ENCODE measurements around the gene NPHP4.

NPHP4 gene

GRCh38 chr1:5829414-5829813 is 162.8 kb downstream of the NPHP4 start:
- no peak for DNase-seq (ENCODE audit: low read depth)

DNA sequence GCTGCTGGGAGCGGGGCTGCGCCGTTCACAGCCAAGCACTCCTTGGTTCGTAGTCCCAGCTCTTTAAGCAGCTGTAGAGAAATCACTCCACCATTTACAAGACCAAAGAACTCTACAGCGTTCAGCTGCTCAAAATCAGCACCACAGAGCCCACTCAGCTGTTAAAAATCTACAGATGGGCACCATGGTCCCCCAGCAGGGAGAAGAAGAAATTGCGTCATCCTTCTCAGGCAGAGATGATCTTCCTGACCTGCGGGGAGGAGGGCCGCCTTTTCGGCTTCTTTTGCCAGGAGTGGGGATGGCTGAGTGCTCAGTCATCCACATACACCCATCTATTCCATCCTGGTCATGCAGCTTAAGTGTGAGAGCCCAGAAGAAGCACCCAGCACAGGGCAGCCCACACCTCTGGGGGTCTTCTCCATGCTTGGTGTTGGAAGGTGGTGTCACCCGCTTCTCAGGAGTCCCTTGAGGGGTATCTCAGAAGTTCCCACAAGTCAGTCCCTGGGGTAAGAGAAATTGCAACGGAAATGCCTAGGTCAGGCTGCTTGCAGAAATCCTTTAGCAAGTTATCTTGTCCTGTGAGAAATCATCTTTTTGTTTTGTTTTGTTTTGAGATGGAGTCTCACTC is 163.8 kb downstream of the NPHP4 start:
- DNase-seq (ENCODE audit: low read depth): no peak

GRCh38 chr1:5827516-5827915 is 164.7 kb downstream of the NPHP4 start:
- no peak for DNase-seq (ENCODE audit: low read depth)

DNA sequence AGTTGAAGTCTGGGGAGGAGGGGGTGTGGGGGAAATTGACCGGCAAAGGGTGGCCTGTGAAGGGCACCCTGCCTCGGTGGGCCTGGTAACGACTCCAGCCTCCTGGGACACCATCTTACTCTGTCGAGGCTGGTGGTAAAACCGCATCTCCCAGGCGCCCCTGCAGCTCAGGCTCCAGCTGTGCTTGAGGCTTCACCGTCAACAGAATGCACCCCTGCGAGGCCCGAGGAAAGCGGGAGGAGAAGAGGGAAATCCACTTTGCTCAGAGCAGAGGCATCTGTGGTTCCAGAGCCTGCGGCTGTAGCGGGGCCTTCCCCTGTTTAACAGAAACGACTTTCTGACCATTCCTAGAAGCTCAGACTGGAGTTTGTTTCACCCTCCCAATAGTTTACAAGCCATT is 165.6 kb downstream of the NPHP4 start:
- no peak for DNase-seq (ENCODE audit: low read depth)

DNA sequence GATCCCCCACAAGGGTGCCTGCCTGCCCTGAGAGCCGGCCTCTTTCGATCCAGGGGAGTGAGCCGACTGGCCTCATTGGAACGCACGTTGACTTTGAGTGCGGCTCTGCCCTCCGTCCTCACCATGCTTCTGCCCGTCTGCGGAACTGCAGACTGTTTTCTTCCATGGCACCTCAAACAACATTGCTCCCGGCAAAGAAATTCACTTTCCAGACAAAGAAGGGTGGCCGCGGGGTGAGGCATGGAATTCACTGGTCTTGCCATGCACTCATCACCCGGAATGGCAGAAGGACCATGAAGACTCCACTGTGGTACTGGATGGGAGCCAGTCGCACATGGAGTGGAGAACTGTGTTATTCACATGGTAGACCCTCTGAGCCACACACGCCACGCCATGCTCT is 169.5 kb downstream of the NPHP4 start:
- DNase-seq (ENCODE audit: low read depth): no peak

GRCh38 chr1:5822266-5822665 is 170.0 kb downstream of the NPHP4 start:
- DNase-seq (ENCODE audit: low read depth): no peak

DNA sequence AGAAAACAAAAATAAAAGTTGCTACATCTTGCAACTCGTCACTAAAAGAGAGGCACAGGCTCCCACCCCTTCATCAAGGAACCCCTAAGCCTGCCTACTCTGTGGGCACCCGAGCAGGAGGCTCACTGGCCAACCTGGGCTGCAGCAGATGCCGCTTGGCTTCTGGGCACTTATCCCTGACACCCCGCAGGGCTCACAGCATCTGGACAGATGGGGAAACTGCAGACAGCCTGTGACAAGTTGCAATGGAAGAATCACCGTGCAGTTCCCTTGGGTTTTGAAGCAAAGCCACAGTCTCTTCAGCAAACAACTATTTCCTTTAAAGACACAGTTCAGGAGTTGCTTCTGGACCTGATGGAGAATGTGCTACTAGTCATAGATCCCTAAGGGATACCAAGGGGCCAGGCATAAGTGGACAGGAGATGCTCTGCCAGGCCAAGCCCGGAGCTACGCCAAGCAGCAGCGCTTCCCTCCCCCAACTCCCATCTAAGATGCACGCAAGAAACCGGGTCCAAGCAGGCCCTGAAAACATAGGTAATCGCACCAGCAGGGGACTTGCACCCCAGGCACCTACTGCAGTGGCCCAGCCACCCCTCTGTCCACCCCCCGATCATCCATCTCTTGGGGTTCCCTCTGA is 170.6 kb downstream of the NPHP4 start:
- no peak for DNase-seq (ENCODE audit: low read depth)

- DNase-seq (ENCODE audit: low read depth): no peak
Measured at GRCh38 chr1:5820026-5820421, 172.2 kb downstream of the NPHP4 start.

DNA sequence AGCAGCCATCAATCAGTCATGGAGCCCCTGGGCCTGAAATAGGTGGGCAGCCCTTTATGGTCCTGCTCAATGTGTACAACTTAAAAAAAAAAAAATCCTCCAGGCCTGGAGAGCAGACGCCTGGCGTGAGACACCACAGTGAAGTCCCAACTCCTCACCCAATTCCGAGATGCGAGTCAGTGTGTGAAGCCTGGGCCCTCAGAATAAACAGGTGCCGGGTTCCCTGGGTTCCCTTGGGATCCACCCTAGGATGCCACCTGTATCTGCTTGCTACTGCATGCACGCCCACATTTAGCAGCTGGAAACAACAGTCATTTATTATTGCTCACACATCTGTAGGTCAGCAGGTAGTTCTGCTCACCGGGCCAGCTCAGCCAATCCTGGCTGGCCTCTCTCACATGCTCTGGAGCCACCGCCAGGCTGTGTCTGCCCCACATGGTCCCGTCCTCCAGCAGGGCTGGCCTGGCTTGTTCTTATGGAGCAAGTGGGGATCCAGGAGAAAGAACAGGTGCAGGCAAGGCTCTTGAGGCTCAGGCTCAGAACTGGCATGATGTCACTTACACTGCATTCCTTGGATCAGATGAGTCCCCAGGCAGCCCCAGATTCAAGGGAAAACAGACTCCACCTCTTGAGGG is 172.7 kb downstream of the NPHP4 start:
- DNase-seq (ENCODE audit: low read depth): no peak

DNA sequence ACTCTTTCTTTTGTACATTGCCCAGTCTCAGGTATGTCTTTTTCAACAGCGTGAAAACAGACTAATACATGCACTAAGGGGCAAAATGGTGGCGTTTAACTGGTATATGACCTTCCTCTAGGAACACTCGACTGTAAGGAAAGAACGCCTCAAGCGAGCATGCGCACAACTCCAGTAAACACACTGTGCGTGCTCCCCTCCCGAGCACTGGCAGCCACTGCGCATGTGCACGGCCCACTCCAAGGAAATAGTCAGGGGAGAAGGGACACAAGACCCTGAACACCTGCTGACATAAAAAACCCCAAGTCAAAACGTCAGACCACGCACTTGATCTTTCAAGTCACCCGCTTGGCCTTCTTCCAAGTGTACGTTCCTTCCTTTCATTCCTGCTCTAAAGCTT is 173.5 kb downstream of the NPHP4 start:
- DNase-seq (ENCODE audit: low read depth): no peak

- no peak for DNase-seq (ENCODE audit: low read depth)
Measured at GRCh38 chr1:5815716-5816115, 176.5 kb downstream of the NPHP4 start.

- no peak for DNase-seq (ENCODE audit: low read depth)
Measured at GRCh38 chr1:5815211-5815610, 177.0 kb downstream of the NPHP4 start.

GRCh38 chr1:5814046-5814619 is 178.1 kb downstream of the NPHP4 start:
- DNase-seq (ENCODE audit: low read depth): no peak

DNA sequence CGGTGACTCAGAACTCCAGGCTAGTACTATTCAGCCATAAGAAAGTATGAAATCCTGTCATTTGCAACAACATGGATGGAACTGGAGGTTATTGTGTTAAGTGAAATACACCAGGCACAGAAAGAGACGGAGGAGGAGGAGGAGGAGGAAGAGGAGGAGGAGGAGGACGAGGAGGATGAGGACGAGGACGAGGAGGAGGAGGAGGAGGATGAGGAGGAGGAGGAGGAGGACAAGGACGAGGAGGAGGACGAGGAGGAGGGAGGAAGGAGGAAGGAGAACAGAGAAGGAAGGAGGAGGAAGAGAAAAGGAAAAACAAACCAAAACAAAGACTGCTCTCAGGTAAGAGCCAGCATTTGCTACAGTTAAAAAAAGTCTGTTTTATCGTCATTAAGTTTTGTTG is 178.7 kb downstream of the NPHP4 start:
- no peak for DNase-seq (ENCODE audit: low read depth)

Measured in ELR (cell line).